Prostate gland (tissue), 2 donors: ENCODE measurements around the gene FOSL1. TPM values are rescaled to one million over a fixed set of nuclear protein-coding genes. Genes with fewer than 3 reads are reported as not detected.

Source experiments
- DNase-seq: peaks from one replicate; pipeline ENCODE4 v3.0.0-alpha.2; 2019; ENCODE audit warnings: low spot score
- H3K27ac ChIP-seq, 2 donors: fragments of 200-600 bp; sonication (generic); 2 replicates each; pipeline ENCODE4 v1.5.1; 2017 to 2019
- H3K27me3 ChIP-seq: fragments of 200-600 bp; sonication (generic); replicated peaks from 2 replicates; pipeline ENCODE4 v1.5.1; 2019; ENCODE audit not compliant: insufficient read depth
- H3K36me3 ChIP-seq, 2 donors: fragments of 200-600 bp; sonication (generic); 1 replicate in 1 of 2; 2 replicates in 1 of 2; pipeline versions ENCODE4 v1.5.1 to v1.8.1; 2017 to 2019
- H3K4me1 ChIP-seq: fragments of 200-600 bp; sonication (generic); replicated peaks from 2 replicates; pipeline ENCODE4 v1.5.1; 2019
- H3K4me3 ChIP-seq, 2 donors: fragments of 200-600 bp; sonication (generic); 2 replicates each; pipeline ENCODE4 v1.5.1; 2017 to 2019
- H3K9me3 ChIP-seq: fragments of 200-600 bp; sonication (generic); 2 replicates; pipeline ENCODE4 v1.5.1; 2017
- CTCF ChIP-seq, 4 experiments: fragments of 200-600 bp in 2 of 4; fragments of 450-650 bp in 2 of 4; sonication (generic) in 2 of 4; IDR thresholded peaks; 1 replicate in 3 of 4; 2 replicates in 1 of 4; pipeline ENCODE4 v1.5.1; 2016 to 2019; ENCODE audit warnings: antibody characterized with exemption in 4 of 4, mild to moderate bottlenecking in 2 of 4, moderate library complexity in 2 of 4
- POLR2A ChIP-seq: fragments of 450-650 bp; IDR thresholded peaks from one replicate; pipeline ENCODE4 v1.6.1; 2016; ENCODE audit warnings: antibody characterized with exemption, mild to moderate bottlenecking
- POLR2AphosphoS5 ChIP-seq: sonication (generic); formaldehyde crosslinking; IDR thresholded peaks from one replicate; pipeline ENCODE4 v1.6.1; 2017; ENCODE audit warnings: antibody characterized with exemption
- WGBS: methylation state at CpG from one replicate; pipeline ENCODE4 v1.1.5; 2018; 5-methylcytosine and 5-hydroxymethylcytosine counted together
- intact Hi-C: fragments of 100-400 bp; cut with DNase I; formaldehyde crosslinking; loops from one replicate; pipeline ENCODE4 v1.14.2; 2022
- total RNA-seq, 2 donors: library from RNA; depleted of rRNA; stranded (reverse); fragments of >200 nt; gene quantifications; one replicate each; pipeline ENCODE4 v1.1.0, GENCODE V29; 2016

The FOSL1 gene
- total RNA-seq, 2 donors from 2014 or later, result 2.6 to 3.4 TPM

DNA sequence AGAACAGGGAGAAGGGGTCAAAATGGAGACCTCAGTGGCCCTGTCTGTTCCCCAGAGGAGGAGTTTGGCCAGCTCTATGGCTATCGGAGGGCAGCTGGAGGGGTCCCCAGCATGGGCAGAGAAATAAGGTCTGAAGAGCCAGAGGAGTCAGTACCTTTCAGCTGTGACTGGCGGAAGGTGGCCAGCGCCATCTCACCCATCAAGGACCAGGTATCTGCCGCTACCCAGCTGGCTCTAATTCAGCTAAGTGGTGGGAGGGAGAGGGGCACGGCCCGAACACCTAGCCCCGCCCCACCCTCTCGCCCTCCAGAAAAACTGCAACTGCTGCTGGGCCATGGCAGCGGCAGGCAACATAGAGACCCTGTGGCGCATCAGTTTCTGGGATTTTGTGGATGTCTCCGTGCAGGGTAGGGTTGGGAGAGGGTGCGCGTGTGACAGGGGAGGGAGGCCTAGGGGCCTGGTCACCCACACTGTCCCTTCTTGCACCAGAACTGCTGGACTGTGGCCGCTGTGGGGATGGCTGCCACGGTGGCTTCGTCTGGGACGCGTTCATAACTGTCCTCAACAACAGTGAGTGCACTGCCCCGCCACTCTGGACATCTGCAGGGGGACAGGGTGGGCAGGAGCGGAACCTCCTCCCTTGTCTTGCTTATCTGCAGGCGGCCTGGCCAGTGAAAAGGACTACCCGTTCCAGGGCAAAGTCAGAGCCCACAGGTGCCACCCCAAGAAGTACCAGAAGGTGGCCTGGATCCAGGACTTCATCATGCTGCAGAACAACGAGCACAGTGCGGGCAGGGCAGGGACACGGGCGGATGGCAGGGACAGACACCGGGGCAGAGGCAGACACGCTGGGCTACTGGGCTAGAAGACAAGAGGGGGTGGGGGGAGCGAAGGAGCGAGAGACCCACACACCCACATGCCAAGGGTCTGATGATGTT lies 17.8 kb downstream of the FOSL1 start:
- peaks cover 2% of the 10 kb centered on the region for H3K4me1 ChIP-seq
- WGBS, result 85% methylated on average over 30 of the region's 30 CpGs

GRCh38 chr11:65880844-65881421 lies 19.3 kb downstream of the FOSL1 start:
- intact Hi-C loops, result no loop called here

More for the DNA sequence above, 17.8 kb downstream of the FOSL1 start:
- intact Hi-C loops, result no loop called here
- no peak overlapping the region for H3K27ac ChIP-seq
- no peaks in the 10 kb centered on the region for H3K36me3 ChIP-seq
- H3K9me3 ChIP-seq, result no peaks in the 10 kb centered on the region
- TF ChIP-seq POLR2AphosphoS5, result no peak
- no peak for TF ChIP-seq CTCF (IDR thresholded peaks at IDR 0.05)
- TF ChIP-seq POLR2A, result no peak
- no peak overlapping the region for H3K4me3 ChIP-seq
- H3K27me3 ChIP-seq, result no peaks in the 10 kb centered on the region
- DNase-seq, result no peak

GRCh38 chr11:65880027-65880426 lies 20.2 kb downstream of the FOSL1 start:
- no peak for TF ChIP-seq CTCF (IDR thresholded peaks at IDR 0.05)
- TF ChIP-seq POLR2A, result no peak
- no peak for TF ChIP-seq POLR2AphosphoS5
- no peaks in the 10 kb centered on the region for H3K9me3 ChIP-seq
- no peaks in the 10 kb centered on the region for H3K27me3 ChIP-seq
- DNase-seq, result no peak
- no peaks in the 10 kb centered on the region for H3K36me3 ChIP-seq
- no peak overlapping the region for H3K27ac ChIP-seq
- H3K4me1 ChIP-seq, result no peaks in the 10 kb centered on the region
- H3K4me3 ChIP-seq, result no peak overlapping the region
- intact Hi-C loops, result no loop called here
- 70% methylated on average over 7 of the region's 7 CpGs for WGBS

More at GRCh38 chr11:65880844-65881421, 19.3 kb downstream of the FOSL1 start:
- no peaks in the 10 kb centered on the region for H3K36me3 ChIP-seq
- H3K27ac ChIP-seq, result no peak overlapping the region
- WGBS, result 59% methylated on average over 7 of the region's 7 CpGs
- H3K9me3 ChIP-seq, result no peaks in the 10 kb centered on the region
- TF ChIP-seq POLR2AphosphoS5 (no peak), POLR2A (no peak), CTCF (IDR thresholded peaks at IDR 0.05) (no peak)
- no peak overlapping the region for H3K4me3 ChIP-seq
- no peaks in the 10 kb centered on the region for H3K4me1 ChIP-seq
- no peak for DNase-seq
- H3K27me3 ChIP-seq, result no peaks in the 10 kb centered on the region

GRCh38 chr11:65879617-65880016 lies 20.6 kb downstream of the FOSL1 start, which contains the start of gene CTSW:
Gene CTSW (plus strand): TSS chr11:65879837. CDS start chr11:65879855, 18 bp downstream.
- no peak for TF ChIP-seq CTCF (IDR thresholded peaks at IDR 0.05)
- TF ChIP-seq POLR2A, result no peak
- TF ChIP-seq POLR2AphosphoS5, result no peak
- Histone ChIP-seq H3K27me3 (no peaks in the 10 kb centered on the region), H3K36me3 (no peaks in the 10 kb centered on the region), H3K9me3 (no peaks in the 10 kb centered on the region), H3K4me1 (no peaks in the 10 kb centered on the region), H3K4me3 (no peak within 1 kb of the TSS), H3K27ac (no peak within 1 kb of the TSS)
- DNase-seq, result no peak
- WGBS, result 40% methylated on average over 7 of the region's 7 CpGs
- intact Hi-C loops, result no loop called here
